Vagina (tissue), 2 donors: ENCODE measurements around the gene ZNF195. TPM values are rescaled to one million over a fixed set of nuclear protein-coding genes. Genes with fewer than 3 reads are reported as not detected.
"Not testable (repeated sequence)": the region's sequence is repeated elsewhere in the genome, so short reads cannot be mapped to it uniquely, and the experiment has no call there.

Experiments
- DNase-seq, 2 donors: peaks; one replicate each; pipeline ENCODE4 v3.0.0-alpha.2; 2017; ENCODE audit errors: extremely low spot score in 2 of 2
- H3K27ac ChIP-seq: fragments of 200-600 bp; sonication (generic); one replicate; pipeline ENCODE4 v1.5.1; 2019
- H3K27me3 ChIP-seq: fragments of 200-600 bp; sonication (generic); one replicate; pipeline ENCODE4 v1.5.1; 2019
- H3K36me3 ChIP-seq, 2 donors: fragments of 200-600 bp; sonication (generic); one replicate each; pipeline ENCODE4 v1.5.1; 2017 to 2019
- H3K4me1 ChIP-seq: fragments of 200-600 bp; sonication (generic); one replicate; pipeline ENCODE4 v1.5.1; 2019
- H3K4me3 ChIP-seq, 2 donors: fragments of 200-600 bp; sonication (generic); 1 replicate in 1 of 2; 2 replicates in 1 of 2; pipeline ENCODE4 v1.5.1; 2016 to 2019
- H3K9me3 ChIP-seq: fragments of 200-600 bp; sonication (generic); one replicate; pipeline ENCODE4 v1.5.1; 2019
- intact Hi-C: fragments of 100-400 bp; cut with DNase I; formaldehyde crosslinking; loops from one replicate; pipeline ENCODE4 v1.15.1; 2023
- small RNA-seq: library from RNA; depleted of rRNA; stranded (forward); fragments of <200 nt; gene quantifications from one replicate; pipeline ENCODE3, GENCODE V24; 2016
- total RNA-seq: library from RNA; depleted of rRNA; stranded (reverse); fragments of >200 nt; gene quantifications from one replicate; pipeline ENCODE4 v1.2.3, GENCODE V29; 2016

ZNF195 gene
- total RNA-seq, 1 donor from 2014 or later = 13.0 TPM

- DNase-seq, intact Hi-C loops, H3K4me3 ChIP-seq, H3K27me3 ChIP-seq, H3K27ac ChIP-seq, H3K9me3 ChIP-seq, H3K4me1 ChIP-seq, H3K36me3 ChIP-seq: not testable (repeated sequence)
Measured at GRCh38 chr11:3330064-3330463, 48.9 kb downstream of the ZNF195 start.

- H3K36me3 ChIP-seq, H3K4me3 ChIP-seq, H3K27ac ChIP-seq, H3K27me3 ChIP-seq, H3K4me1 ChIP-seq, DNase-seq, intact Hi-C loops, H3K9me3 ChIP-seq: not testable (repeated sequence)
Measured at GRCh38 chr11:3328503-3328902, 50.4 kb downstream of the ZNF195 start.

- H3K27me3 ChIP-seq, H3K4me1 ChIP-seq, H3K36me3 ChIP-seq, DNase-seq, intact Hi-C loops, H3K9me3 ChIP-seq, H3K27ac ChIP-seq, H3K4me3 ChIP-seq: not testable (repeated sequence)
Measured at GRCh38 chr11:3326450-3326849, 52.5 kb downstream of the ZNF195 start.

GRCh38 chr11:3324724-3325123 is 54.2 kb downstream of the ZNF195 start:
- DNase-seq, H3K36me3 ChIP-seq, H3K27me3 ChIP-seq, intact Hi-C loops, H3K4me1 ChIP-seq, H3K27ac ChIP-seq, H3K4me3 ChIP-seq, H3K9me3 ChIP-seq: not testable (repeated sequence)

Small RNA genes within 50 kb of the gene (small RNA-seq; reads per million reads assigned to genes)
- not detected for gene AC123788.2

Other genes starting within 250 kb of the ZNF195 start
- gene OSBPL5, start 213.8 kb downstream of the ZNF195 start, total RNA-seq = 88.4 TPM
- not detected for gene MRGPRG, start 160.3 kb downstream of the ZNF195 start, total RNA-seq
- not detected for gene MRGPRE, start 146.7 kb downstream of the ZNF195 start, total RNA-seq